Subcutaneous adipose tissue (tissue), 4 donors: ENCODE results near the gene ULBP3. TPM values are rescaled to one million over a fixed set of nuclear protein-coding genes. Genes with fewer than 3 reads are reported as not detected.

ENCODE experiments used
- total RNA-seq, 4 donors: library from RNA; depleted of rRNA; stranded (reverse); fragments of >200 nt; gene quantifications; one replicate each; pipeline ENCODE4 v1.1.0, GENCODE V29; 2016
- TF ChIP-seq, protein P1 (sequence below): fragments of 450-650 bp; IDR thresholded peaks from one replicate; pipeline ENCODE4 v1.5.1; 2016; ENCODE audit warnings: low read depth, mild to moderate bottlenecking, control low read depth, antibody characterized with exemption, moderate library complexity

Gene ULBP3
- total RNA-seq: 1 to 10 TPM in 3 of 4 donors, not detected in 1; 1.7 to 8.1 (median 6.4) TPM

DNA sequence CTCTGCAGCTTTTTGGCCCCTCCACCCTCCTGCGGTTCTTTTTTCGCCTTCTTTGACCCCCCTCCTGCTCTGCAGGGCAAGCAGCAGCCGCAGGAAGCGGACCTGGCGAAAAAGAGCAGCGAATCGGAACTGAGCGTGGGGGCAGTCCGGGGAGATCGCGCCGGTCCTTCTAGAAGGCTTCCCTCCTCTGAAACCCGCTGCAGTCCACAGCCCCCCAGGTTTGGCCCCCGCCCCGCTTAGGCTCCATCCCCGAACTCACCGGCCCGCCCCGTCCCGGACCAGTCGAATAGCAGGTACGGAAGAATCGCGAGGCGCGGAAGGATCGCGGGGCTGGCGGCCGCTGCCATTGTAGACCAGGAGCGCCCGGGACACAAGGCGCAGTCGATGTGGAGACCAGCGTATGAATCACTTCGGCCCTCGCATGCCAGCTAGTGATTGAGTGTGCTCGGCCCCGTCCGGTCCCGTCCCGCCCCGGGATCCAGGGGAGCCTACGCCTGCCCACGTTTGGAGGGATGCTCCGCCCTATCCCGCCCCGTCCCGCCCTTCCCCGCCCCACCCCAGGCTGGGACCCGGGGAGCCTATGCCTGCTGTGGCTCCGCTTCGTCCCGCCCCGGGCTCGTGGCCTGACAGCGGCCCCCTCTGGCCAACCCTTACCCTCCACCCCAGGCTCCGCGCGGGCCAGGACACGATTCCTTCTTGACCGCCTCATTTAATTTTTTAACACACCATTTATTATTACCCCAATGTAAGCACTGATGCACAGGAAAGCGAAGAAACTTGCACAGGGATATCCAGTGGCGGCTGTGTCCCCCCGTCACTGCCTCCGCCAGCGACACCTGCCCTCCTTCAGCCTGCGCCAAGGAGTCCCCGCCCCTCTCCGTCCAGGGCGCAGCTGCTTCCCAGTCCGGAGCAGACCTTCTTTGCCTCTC lies at the start of gene ULBP3:
TSS of gene ULBP3 (minus strand) at position 402 of the 929 bp plus-strand sequence. CDS start at position 347, 55 bp downstream.
- TF ChIP-seq, protein P1, sequence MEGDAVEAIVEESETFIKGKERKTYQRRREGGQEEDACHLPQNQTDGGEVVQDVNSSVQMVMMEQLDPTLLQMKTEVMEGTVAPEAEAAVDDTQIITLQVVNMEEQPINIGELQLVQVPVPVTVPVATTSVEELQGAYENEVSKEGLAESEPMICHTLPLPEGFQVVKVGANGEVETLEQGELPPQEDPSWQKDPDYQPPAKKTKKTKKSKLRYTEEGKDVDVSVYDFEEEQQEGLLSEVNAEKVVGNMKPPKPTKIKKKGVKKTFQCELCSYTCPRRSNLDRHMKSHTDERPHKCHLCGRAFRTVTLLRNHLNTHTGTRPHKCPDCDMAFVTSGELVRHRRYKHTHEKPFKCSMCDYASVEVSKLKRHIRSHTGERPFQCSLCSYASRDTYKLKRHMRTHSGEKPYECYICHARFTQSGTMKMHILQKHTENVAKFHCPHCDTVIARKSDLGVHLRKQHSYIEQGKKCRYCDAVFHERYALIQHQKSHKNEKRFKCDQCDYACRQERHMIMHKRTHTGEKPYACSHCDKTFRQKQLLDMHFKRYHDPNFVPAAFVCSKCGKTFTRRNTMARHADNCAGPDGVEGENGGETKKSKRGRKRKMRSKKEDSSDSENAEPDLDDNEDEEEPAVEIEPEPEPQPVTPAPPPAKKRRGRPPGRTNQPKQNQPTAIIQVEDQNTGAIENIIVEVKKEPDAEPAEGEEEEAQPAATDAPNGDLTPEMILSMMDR: no peak

DNA sequence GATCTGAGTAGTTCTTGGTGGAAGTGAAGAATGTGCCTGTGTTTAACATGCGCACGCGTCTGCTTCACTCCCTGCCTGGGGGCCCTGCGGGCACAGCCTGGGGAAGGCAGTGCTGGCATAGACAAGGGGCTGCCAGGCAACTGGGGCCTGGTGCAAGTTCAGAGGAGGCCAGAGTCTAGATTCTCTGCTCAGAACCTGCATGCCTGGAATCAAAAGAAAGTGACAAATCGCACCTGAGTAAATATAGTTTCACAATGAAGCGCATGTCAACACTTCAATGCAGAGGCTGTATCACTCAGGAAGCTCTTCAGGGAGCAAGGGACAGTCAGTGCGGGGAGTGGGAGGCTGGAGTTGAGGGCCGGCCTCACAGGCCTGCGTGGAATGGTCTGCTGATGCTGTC lies 49.7 kb upstream of the ULBP3 start:
- TF ChIP-seq, protein P1: no peak

DNA sequence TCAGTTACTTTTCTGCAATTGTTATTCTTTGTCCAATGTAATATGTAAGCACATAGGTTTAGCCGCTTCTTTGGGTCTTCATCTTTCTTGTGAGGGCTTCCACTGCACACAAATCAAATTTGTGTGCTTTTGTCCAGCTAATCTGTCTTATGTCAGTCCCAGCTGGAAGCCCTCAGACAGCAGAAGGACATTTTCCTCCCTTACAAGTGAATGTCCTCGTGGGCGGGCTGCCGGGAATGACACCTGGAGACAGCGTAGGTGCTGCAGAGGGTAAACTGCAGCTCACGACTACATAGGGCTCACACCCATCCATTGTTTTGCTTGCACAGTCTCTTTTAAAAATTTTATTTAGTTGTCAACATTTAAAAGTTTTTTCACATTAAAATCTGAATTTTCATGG lies 49.3 kb upstream of the ULBP3 start:
- TF ChIP-seq, protein P1: no peak

DNA sequence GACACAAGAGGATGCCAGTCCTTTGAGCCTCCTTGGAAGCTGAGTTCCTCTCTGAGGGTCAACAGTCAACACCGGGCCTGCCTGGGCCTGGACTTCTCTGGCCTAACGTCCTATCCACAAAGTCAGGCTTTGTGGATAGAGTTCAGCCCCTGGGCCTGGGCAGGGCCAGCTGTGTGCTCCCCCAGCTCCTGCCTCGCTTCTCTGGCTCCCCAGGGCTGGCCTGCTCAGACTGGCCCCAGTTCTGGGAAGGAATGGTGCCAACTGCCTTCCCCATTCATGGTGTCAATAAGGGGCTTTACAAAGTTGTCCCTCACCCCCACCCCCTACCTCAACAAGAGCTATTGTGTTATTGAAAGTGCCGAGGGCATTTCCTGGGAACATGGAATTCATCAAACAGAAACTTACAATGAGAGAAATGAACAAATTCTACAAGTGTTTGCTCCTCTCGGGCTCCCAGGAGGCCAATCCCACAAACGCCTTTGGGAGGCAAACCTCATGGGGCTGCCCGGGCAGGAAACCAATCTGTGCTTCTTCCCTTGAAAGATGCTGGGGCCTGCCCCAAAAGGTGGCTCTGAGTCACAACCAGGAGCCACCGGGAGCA lies 47.4 kb upstream of the ULBP3 start:
- TF ChIP-seq, protein P1: no peak

DNA sequence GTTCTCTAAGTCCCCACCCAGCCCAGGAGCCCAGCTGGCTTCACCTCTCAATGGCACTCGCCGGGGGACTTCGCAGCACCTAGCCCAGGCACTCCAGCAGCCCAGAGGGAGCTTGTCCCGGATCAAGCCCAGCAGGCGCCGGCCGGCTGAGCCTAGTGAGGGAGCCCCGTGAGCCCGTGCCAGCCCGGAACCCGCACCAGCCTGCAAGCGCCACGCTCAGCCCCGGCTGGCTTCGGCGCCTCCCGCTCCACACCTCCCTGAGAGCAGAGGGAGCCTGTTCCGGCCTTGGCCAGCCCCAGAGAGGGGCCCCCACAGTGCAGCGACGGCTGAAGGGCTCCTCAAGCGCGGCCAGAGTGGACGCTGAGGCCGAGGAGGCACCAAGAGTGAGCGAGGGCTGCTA lies 46.8 kb upstream of the ULBP3 start:
- TF ChIP-seq, protein P1: no peak

DNA sequence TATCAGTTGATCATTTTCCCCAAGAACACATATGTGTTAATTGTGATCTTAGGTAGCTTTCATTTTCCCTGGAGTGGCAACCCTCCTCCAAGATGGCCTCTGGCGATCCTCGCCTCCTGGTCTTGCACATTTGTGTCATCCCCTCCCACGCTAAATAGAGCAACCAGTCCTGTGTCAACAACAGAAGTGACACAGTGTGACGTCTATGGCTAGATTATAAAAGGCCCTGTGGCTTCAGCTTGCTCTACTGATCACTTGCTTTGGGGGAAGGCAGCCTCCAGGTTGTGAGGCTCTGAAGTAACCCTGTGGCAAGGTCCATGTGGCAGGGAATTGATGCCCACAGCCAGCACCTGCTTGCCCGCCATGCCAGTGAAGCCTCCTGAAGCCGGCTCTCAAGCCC lies 43.3 kb upstream of the ULBP3 start:
- TF ChIP-seq, protein P1: no peak

DNA sequence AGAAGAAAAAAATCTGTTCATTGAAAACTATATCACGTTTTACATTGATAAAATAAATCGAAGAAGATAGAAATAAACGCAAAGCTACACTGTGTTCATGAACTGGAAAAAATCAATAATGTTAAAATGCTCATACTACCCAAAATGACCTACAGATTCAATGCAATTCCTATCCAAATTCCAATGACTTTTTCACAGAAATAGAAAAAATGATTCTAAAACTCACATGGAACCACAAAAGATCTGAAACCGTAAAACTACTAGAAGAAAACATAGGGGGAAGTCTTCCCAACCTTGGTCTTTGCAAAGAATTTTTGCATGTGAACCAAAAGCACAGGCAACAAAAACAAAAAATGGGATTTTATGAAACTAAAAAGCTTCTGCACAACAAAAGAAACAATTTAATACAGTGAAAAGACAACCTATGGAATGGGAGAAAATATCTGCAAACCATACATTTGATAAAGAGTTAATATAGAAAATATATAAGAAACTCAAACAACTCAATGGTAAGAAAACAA lies 33.9 kb upstream of the ULBP3 start:
- TF ChIP-seq, protein P1: no peak
